ENCODE measurements around the gene LRMDA.

LRMDA gene

GRCh38 chr10:75916906-75917305 lies 485.5 kb downstream of the LRMDA start:
- no peak overlapping the region for H3K4me3 ChIP-seq (ENCODE audit: low read depth, low read length)
- no peak for TF ChIP-seq CTCF (IDR thresholded peaks at IDR 0.05; ENCODE audit: borderline replicate concordance, insufficient read depth, low read depth, low read length)

- no peak overlapping the region for H3K4me3 ChIP-seq (ENCODE audit: low read depth, low read length)
- no peak for TF ChIP-seq CTCF (IDR thresholded peaks at IDR 0.05; ENCODE audit: borderline replicate concordance, insufficient read depth, low read depth, low read length)
These were observed 488.5 kb downstream of the LRMDA start for GRCh38 chr10:75919913-75920312.

- TF ChIP-seq CTCF (IDR thresholded peaks at IDR 0.05; ENCODE audit: borderline replicate concordance, insufficient read depth, low read depth, low read length): no peak
- H3K4me3 ChIP-seq (ENCODE audit: low read depth, low read length): no peak overlapping the region
These were observed 491.0 kb downstream of the LRMDA start for GRCh38 chr10:75922435-75922834.

GRCh38 chr10:75924309-75924902 lies 493.0 kb downstream of the LRMDA start:
- no peak overlapping the region for H3K4me3 ChIP-seq (ENCODE audit: low read depth, low read length)
- TF ChIP-seq CTCF (IDR thresholded peaks at IDR 0.05; ENCODE audit: borderline replicate concordance, insufficient read depth, low read depth, low read length): no peak

GRCh38 chr10:75925999-75926398 lies 494.6 kb downstream of the LRMDA start:
- no peak overlapping the region for H3K4me3 ChIP-seq (ENCODE audit: low read depth, low read length)
- no peak for TF ChIP-seq CTCF (IDR thresholded peaks at IDR 0.05; ENCODE audit: borderline replicate concordance, insufficient read depth, low read depth, low read length)

GRCh38 chr10:75926763-75927162 lies 495.3 kb downstream of the LRMDA start:
- no peak overlapping the region for H3K4me3 ChIP-seq (ENCODE audit: low read depth, low read length)
- TF ChIP-seq CTCF (IDR thresholded peaks at IDR 0.05; ENCODE audit: borderline replicate concordance, insufficient read depth, low read depth, low read length): no peak

GRCh38 chr10:75928231-75928630 lies 496.8 kb downstream of the LRMDA start:
- H3K4me3 ChIP-seq (ENCODE audit: low read depth, low read length): no peak overlapping the region
- no peak for TF ChIP-seq CTCF (IDR thresholded peaks at IDR 0.05; ENCODE audit: borderline replicate concordance, insufficient read depth, low read depth, low read length)
